PC-9 (cell line): Measurements from ENCODE around the gene CASQ1. TPM values are rescaled to one million over a fixed set of nuclear protein-coding genes. Genes with fewer than 3 reads are reported as not detected.

Source experiments
- Bru-seq: library from RNA; stranded (reverse); fragments of 400-500 nt; gene quantifications from one replicate; lab custom pipeline; 2021; lab: Mats Ljungman, UMichigan
- BruChase-seq, 2 experiments: library from RNA; stranded (reverse); fragments of 400-500 nt; gene quantifications; one replicate each; lab custom pipeline; 2021; lab: Mats Ljungman, UMichigan
- BruUV-seq: library from RNA; stranded (reverse); fragments of 400-500 nt; replicated peaks from 2 replicates; lab custom pipeline; 2021; lab: Mats Ljungman, UMichigan
- CTCF ChIA-PET: fragments of 300-600 bp; sonication (Branson Sonifier 250); formaldehyde crosslinking; loops from one replicate; lab custom pipeline; 2022; ENCODE audit warnings: antibody characterized with exemption; lab: Charles Lee
- POLR2A ChIA-PET: fragments of 300-600 bp; sonication (Branson Sonifier 250); formaldehyde crosslinking; loops from one replicate; lab custom pipeline; 2022; ENCODE audit warnings: antibody characterized with exemption; ENCODE audit not compliant: unreplicated experiment; lab: Charles Lee
- DNase-seq, 2 experiments: peaks; one replicate each; pipeline versions ENCODE4 v3.0.0 to v3.0.0-alpha.2; 2015 to 2022; ENCODE audit warnings: mixed read lengths in 1 of 2
- H2AFZ ChIP-seq: fragments of 200-600 bp; sonication (generic); 2 replicates; pipeline ENCODE4 v1.8.1; 2017; ENCODE audit warnings: antibody characterized with exemption
- H3F3A ChIP-seq: fragments of 200-600 bp; sonication (generic); 2 replicates; pipeline ENCODE4 v1.8.1; 2017; ENCODE audit warnings: antibody characterized with exemption, mild to moderate bottlenecking, low read depth; ENCODE audit not compliant: insufficient read depth
- H3K27ac ChIP-seq: fragments of 200-600 bp; sonication (generic); 2 replicates; pipeline ENCODE4 v1.6.1; 2016; ENCODE audit warnings: mixed run types
- H3K27me3 ChIP-seq: fragments of 200-600 bp; sonication (generic); 2 replicates; pipeline ENCODE4 v1.6.1; 2016; ENCODE audit warnings: low read depth, mixed run types; ENCODE audit not compliant: insufficient read depth
- H3K36me3 ChIP-seq: fragments of 200-600 bp; sonication (generic); 2 replicates; pipeline ENCODE4 v1.6.1; 2016; ENCODE audit warnings: low read depth, mixed run types
- H3K4me1 ChIP-seq: fragments of 200-600 bp; sonication (generic); replicated peaks from 2 replicates; pipeline ENCODE4 v1.6.1; 2016; ENCODE audit warnings: mixed run types; ENCODE audit not compliant: insufficient read depth
- H3K4me2 ChIP-seq: fragments of 200-600 bp; sonication (generic); 2 replicates; pipeline ENCODE4 v1.6.1; 2017; ENCODE audit warnings: mixed run types
- H3K4me3 ChIP-seq: fragments of 200-600 bp; sonication (generic); 2 replicates; pipeline ENCODE4 v1.6.1; 2016; ENCODE audit warnings: mixed run types
- H3K79me2 ChIP-seq: fragments of 200-600 bp; sonication (generic); 2 replicates; pipeline ENCODE4 v1.6.1; 2017; ENCODE audit warnings: low read depth, mixed run types
- H3K9me2 ChIP-seq: fragments of 200-600 bp; sonication (generic); 2 replicates; pipeline ENCODE4 v1.8.1; 2017; ENCODE audit warnings: mild to moderate bottlenecking; ENCODE audit not compliant: insufficient read depth
- H3K9me3 ChIP-seq: fragments of 200-600 bp; sonication (generic); 2 replicates; pipeline ENCODE4 v1.8.1; 2016; ENCODE audit warnings: low read depth; ENCODE audit not compliant: insufficient read depth
- H4K20me1 ChIP-seq: fragments of 200-600 bp; sonication (generic); 2 replicates; pipeline ENCODE4 v1.8.1; 2017; ENCODE audit not compliant: insufficient read depth
- CTCF ChIP-seq: fragments of 200-600 bp; sonication (generic); conservative IDR thresholded peaks from 2 replicates; pipeline ENCODE4 v1.6.1; 2017; ENCODE audit warnings: mixed run types, antibody characterized with exemption, mild to moderate bottlenecking, moderate library complexity
- EZH2 ChIP-seq: fragments of 200-600 bp; sonication (generic); IDR thresholded peaks from 2 replicates; pipeline ENCODE4 v1.8.0; 2017; ENCODE audit warnings: antibody characterized with exemption, low read depth
- intact Hi-C: fragments of 100-400 bp; cut with micrococcal nuclease; formaldehyde crosslinking; loops from one replicate; pipeline ENCODE4 v1.10.0; 2022; ENCODE audit not compliant: unreplicated experiment
- long read RNA-seq: library from polyadenylated mRNA; stranded (forward); transcript quantifications from one replicate; pipeline ENCODE4 v2.0.0, GENCODE V29; 2022
- total RNA-seq: library from RNA; stranded (reverse); gene quantifications from 2 replicates; pipeline ENCODE4 v1.2.3, GENCODE V29; 2021

CASQ1 gene
- total RNA-seq (not detected in 2 replicates), Bru-seq, nascent RNA (percentile 9 among the genes with signal in this experiment), BruChase-seq, experiment 1, labeled RNA remaining after a 2-hour chase (percentile 6 among the genes with signal in this experiment), BruChase-seq, experiment 2, labeled RNA remaining after a 6-hour chase (percentile 7 among the genes with signal in this experiment)
- long read RNA-seq: 0 reads

GRCh38 chr1:160189649-160190625, at the start of gene CASQ1:
Gene CASQ1 (plus strand): TSS chr1:160190575. CDS start chr1:160190752, 177 bp downstream.
- ChIA-PET CTCF (interaction anchor here (0.6 kb wide), 1 partner anchor 62 kb away, joined by 3 read pairs; no protein-coding TSS in a partner anchor), POLR2A (no interaction called here)
- Histone ChIP-seq H2AFZ (no peak within 1 kb of the TSS), H3K79me2 (no peaks in the 10 kb centered on the region), H3K4me3 (no peak within 1 kb of the TSS), H3K27me3 (no peaks in the 10 kb centered on the region), H3K9me3 (no peaks in the 10 kb centered on the region), H3K9me2 (no peaks in the 10 kb centered on the region), H3K4me1 (no peaks in the 10 kb centered on the region), H3K27ac (no peak within 1 kb of the TSS), H3K36me3 (no peaks in the 10 kb centered on the region), H4K20me1 (no peaks in the 10 kb centered on the region), H3F3A (no peaks in the 10 kb centered on the region), H3K4me2 (no peak within 1 kb of the TSS)
- intact Hi-C loops: no loop called here
- no TSS peak for BruUV-seq
- DNase-seq: no peak
- TF ChIP-seq CTCF (no peak), EZH2 (no peak)

GRCh38 chr1:160143695-160144094, 46.7 kb upstream of the CASQ1 start:
- no peak for TF ChIP-seq EZH2
- no peak for TF ChIP-seq CTCF
- POLR2A ChIA-PET: no interaction called here
- H4K20me1 ChIP-seq: no peaks in the 10 kb centered on the region
- no peaks in the 10 kb centered on the region; the same call in 1 of the 2 replicates for H3K27me3 ChIP-seq
- H3K9me3 ChIP-seq: no peaks in the 10 kb centered on the region
- H3K4me2 ChIP-seq: no peak overlapping the region
- DNase-seq: no peak
- H3F3A ChIP-seq: no peaks in the 10 kb centered on the region
- H3K79me2 ChIP-seq: no peaks in the 10 kb centered on the region
- no peaks in the 10 kb centered on the region; the same call in 1 of the 2 replicates for H3K9me2 ChIP-seq
- no peaks in the 10 kb centered on the region for H3K4me1 ChIP-seq
- no peak overlapping the region for H3K4me3 ChIP-seq
- no peaks in the 10 kb centered on the region for H3K36me3 ChIP-seq
- no peak overlapping the region for H3K27ac ChIP-seq
- intact Hi-C loops: no loop called here
- no peak overlapping the region for H2AFZ ChIP-seq
- CTCF ChIA-PET: no interaction called here
- BruUV-seq: no TSS peak

DNA sequence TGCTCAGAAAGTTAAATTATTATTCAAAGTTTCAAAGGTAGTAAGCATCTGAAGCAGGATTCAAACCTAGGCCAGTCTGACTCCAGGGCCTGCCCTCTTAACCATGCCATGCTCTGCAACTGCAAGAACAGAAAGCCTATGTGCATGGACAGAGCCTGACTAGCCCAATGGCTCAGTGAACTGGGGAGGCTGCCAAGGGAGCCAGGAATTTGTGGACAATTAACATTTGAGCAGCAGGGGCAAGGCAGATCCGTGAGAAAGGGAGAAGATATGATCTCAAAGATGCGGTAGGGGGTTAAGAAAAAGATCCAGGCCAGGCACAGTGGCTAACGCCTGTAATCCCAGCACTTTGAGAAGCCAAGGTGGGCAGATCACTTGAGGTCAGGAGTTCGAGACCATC, 45.5 kb upstream of the CASQ1 start:
- Histone ChIP-seq H3K4me3 (no peak overlapping the region), H3K79me2 (no peaks in the 10 kb centered on the region), H2AFZ (no peak overlapping the region), H3K9me3 (no peaks in the 10 kb centered on the region; the same call in 1 of the 2 replicates), H3K27ac (no peak overlapping the region), H4K20me1 (no peaks in the 10 kb centered on the region), H3K4me1 (peaks cover 7% of the 10 kb centered on the region; the same call in 1 of the 2 replicates), H3K4me2 (no peak overlapping the region), H3K27me3 (no peaks in the 10 kb centered on the region; the same call in 1 of the 2 replicates), H3F3A (no peaks in the 10 kb centered on the region; the same call in 1 of the 2 replicates), H3K36me3 (no peaks in the 10 kb centered on the region), H3K9me2 (no peaks in the 10 kb centered on the region; the same call in 1 of the 2 replicates)
- TF ChIP-seq CTCF (no peak), EZH2 (no peak)
- BruUV-seq: no TSS peak
- no peak for DNase-seq
- intact Hi-C loops: no loop called here
- ChIA-PET CTCF (no interaction called here), POLR2A (no interaction called here)
